Spleen (tissue), 11 donors: ENCODE measurements around the gene AP3S1. TPM values are rescaled to one million over a fixed set of nuclear protein-coding genes. Genes with fewer than 3 reads are reported as not detected.
"Not testable (repeated sequence)": the region's sequence is repeated elsewhere in the genome, so short reads cannot be mapped to it uniquely, and the experiment has no call there.

Source experiments
- DNase-seq: peaks from one replicate; pipeline ENCODE4 v3.0.0-alpha.2; 2020
- H3K27ac ChIP-seq, 8 donors: fragments of 200-600 bp; sonication (generic) in 7 of 8; 1 replicate in 4 of 8; 2 replicates in 4 of 8; pipeline versions ENCODE4 v1.5.0 to v1.8.0; 2016 to 2021; ENCODE audit warnings: inconsistent platforms in 4 of 8, mild to moderate bottlenecking in 4 of 8, moderate library complexity in 1 of 8
- H3K27me3 ChIP-seq, 7 donors: fragments of 200-600 bp; sonication (generic) in 6 of 7; replicated peaks in 1 of 7; 1 replicate in 4 of 7; 2 replicates in 3 of 7; pipeline versions ENCODE4 v1.5.0 to v1.8.0; 2016 to 2021; ENCODE audit warnings: inconsistent platforms in 3 of 7, mild to moderate bottlenecking in 1 of 7
- H3K36me3 ChIP-seq, 6 donors: fragments of 200-600 bp; sonication (generic) in 5 of 6; 1 replicate in 4 of 6; 2 replicates in 2 of 6; pipeline versions ENCODE4 v1.5.0 to v1.8.0; 2016 to 2021; ENCODE audit warnings: inconsistent platforms in 2 of 6
- H3K4me1 ChIP-seq, 6 donors: fragments of 200-600 bp; sonication (generic) in 5 of 6; 1 replicate in 3 of 6; 2 replicates in 3 of 6; pipeline versions ENCODE4 v1.5.0 to v1.8.0; 2016 to 2021; ENCODE audit warnings: inconsistent platforms in 3 of 6
- H3K4me3 ChIP-seq, 8 donors: fragments of 200-600 bp; sonication (generic) in 7 of 8; 1 replicate in 4 of 8; 2 replicates in 4 of 8; pipeline versions ENCODE4 v1.5.0 to v1.8.0; 2016 to 2021; ENCODE audit warnings: inconsistent platforms in 4 of 8, mild to moderate bottlenecking in 4 of 8, moderate library complexity in 2 of 8
- H3K9me3 ChIP-seq, 8 donors: fragments of 200-600 bp; sonication (generic) in 7 of 8; 1 replicate in 4 of 8; 2 replicates in 4 of 8; pipeline versions ENCODE4 v1.5.0 to v1.8.0; 2016 to 2021; ENCODE audit warnings: inconsistent platforms in 4 of 8
- CTCF ChIP-seq, 11 experiments: fragments of 200-600 bp in 7 of 11; fragments of 450-650 bp in 4 of 11; sonication (generic) in 4 of 11; IDR thresholded peaks in 8 of 11; conservative IDR thresholded peaks in 3 of 11; 1 replicate in 7 of 11; 2 replicates in 4 of 11; pipeline versions ENCODE4 v1.4.0 to v1.8.0; 2016 to 2021; ENCODE audit warnings: antibody characterized with exemption in 11 of 11, inconsistent platforms in 4 of 11, mild to moderate bottlenecking in 1 of 11
- POLR2A ChIP-seq, 3 donors: fragments of 450-650 bp; IDR thresholded peaks; one replicate each; pipeline ENCODE4 v1.5.1; 2017; ENCODE audit warnings: antibody characterized with exemption in 3 of 3, mild to moderate bottlenecking in 1 of 3
- POLR2AphosphoS5 ChIP-seq, 3 donors: sonication (generic); formaldehyde crosslinking; IDR thresholded peaks; one replicate each; pipeline ENCODE4 v1.5.1; 2017; ENCODE audit warnings: antibody characterized with exemption in 3 of 3
- WGBS, 5 donors: extraction: QIAGEN DNeasy Blood & Tissue Kit in 3 of 5; methylation state at CpG; one replicate each; pipeline versions ENCODE4 v1.1.5 to v1.1.7; 2013 to 2018; 5-methylcytosine and 5-hydroxymethylcytosine counted together
- intact Hi-C: fragments of 100-400 bp; cut with DNase I; formaldehyde crosslinking; loops from one replicate; pipeline ENCODE4 v1.15.0; 2023; ENCODE audit warnings: low total_unique reads
- polyA plus RNA-seq, 3 donors: library from polyadenylated mRNA; stranded (reverse); fragments of 200-250 nt; gene quantifications; one replicate each; pipeline ENCODE4 v1.2.1, GENCODE V29; 2013
- total RNA-seq, 7 donors: library from RNA; depleted of rRNA in 3 of 7; stranded (reverse); fragments of >200 nt in 3 of 7; fragmentation: NEBNext Ultra II Directional in 4 of 7; extraction: Animal tissue kit (Norgen Biotek cat#: 25700) in 4 of 7; gene quantifications; one replicate each; pipeline versions ENCODE4 v1.1.0 to v1.2.1, GENCODE V29; 2016 to 2021
- donor health status: healthy with polysubstance abuse.
- donor health status: DM: no; HTN: no; CAD: no; lungs with moderate emphysema.
- donor health status: DM: no; HTN: no; CAD: no.
- donor health status: Bipolar disorder and iron deficiency.
- donor health status: healthy.
- donor health status: DM: no; HTN: no; CAD: no.
- donor health status: DM: yes; HTN: yes; CAD: no.

Gene AP3S1
- total and polyA plus RNA-seq, 10 donors, result 42.0 to 190 (median 61.7) TPM

GRCh38 chr5:115884704-115885103 lies 43.0 kb downstream of the AP3S1 start:
- no peaks in the 10 kb centered on the region for H3K4me1 ChIP-seq
- TF ChIP-seq POLR2AphosphoS5 (IDR thresholded peaks at IDR 0.05) (no peak), POLR2A (IDR thresholded peaks at IDR 0.05) (no peak), CTCF (IDR thresholded peaks at IDR 0.05 in 8 of 11, conservative IDR thresholded peaks at IDR 0.05 in 3 of 11) (no peak)
- 90 to 98% (median 93%) methylated on average over 1 of the region's 1 CpG for WGBS, 5 donors
- intact Hi-C loops, result no loop called here
- H3K36me3 ChIP-seq, result peaks cover 0 to 31% (median 10%) of the 10 kb centered on the region in 6 donors
- no peak overlapping the region for H3K27ac ChIP-seq
- peaks cover 0 to 9% (median 0%) of the 10 kb centered on the region in 8 donors for H3K9me3 ChIP-seq
- H3K27me3 ChIP-seq, result no peaks in the 10 kb centered on the region
- no peak overlapping the region for H3K4me3 ChIP-seq
- DNase-seq, result no peak

- 78 to 91% (median 86%) methylated on average over 3 of the region's 3 CpGs for WGBS, 5 donors
- intact Hi-C loops, result not testable (repeated sequence)
Observed at GRCh38 chr5:115885208-115885607, 43.5 kb downstream of the AP3S1 start.

GRCh38 chr5:115888027-115888426 lies 46.3 kb downstream of the AP3S1 start:
- intact Hi-C loops, result no loop called here
- TF ChIP-seq POLR2AphosphoS5 (IDR thresholded peaks at IDR 0.05) (no peak), POLR2A (IDR thresholded peaks at IDR 0.05) (no peak), CTCF (IDR thresholded peaks at IDR 0.05 in 8 of 11, conservative IDR thresholded peaks at IDR 0.05 in 3 of 11) (no peak)
- DNase-seq, result no peak
- Histone ChIP-seq H3K4me1 (no peaks in the 10 kb centered on the region), H3K27ac (no peak overlapping the region), H3K36me3 (peaks cover 0 to 28% (median 2%) of the 10 kb centered on the region in 6 donors), H3K9me3 (no peaks in the 10 kb centered on the region), H3K4me3 (no peak overlapping the region), H3K27me3 (no peaks in the 10 kb centered on the region)
- WGBS, 5 donors, result 74 to 90% (median 83%) methylated on average over 1 of the region's 1 CpG

More at GRCh38 chr5:115885208-115885607, 43.5 kb downstream of the AP3S1 start:
- not testable (repeated sequence) for H3K4me1 ChIP-seq, H3K27me3 ChIP-seq, DNase-seq, H3K9me3 ChIP-seq, H3K4me3 ChIP-seq, H3K27ac ChIP-seq
- H3K36me3 ChIP-seq, result peaks cover 0 to 31% (median 10%) of the 10 kb centered on the region in 6 donors

GRCh38 chr5:115892021-115892420 lies 50.3 kb downstream of the AP3S1 start:
- TF ChIP-seq CTCF (IDR thresholded peaks at IDR 0.05 in 8 of 11, conservative IDR thresholded peaks at IDR 0.05 in 3 of 11), result no peak
- no peak for TF ChIP-seq POLR2A (IDR thresholded peaks at IDR 0.05)
- TF ChIP-seq POLR2AphosphoS5 (IDR thresholded peaks at IDR 0.05), result no peak
- no peak overlapping the region for H3K27ac ChIP-seq
- intact Hi-C loops, result no loop called here
- peaks cover 0 to 21% (median 6%) of the 10 kb centered on the region in 6 donors for H3K36me3 ChIP-seq
- H3K27me3 ChIP-seq, result no peaks in the 10 kb centered on the region
- WGBS, 5 donors, result 80 to 100% (median 86%) methylated on average over 1 of the region's 1 CpG
- no peak for DNase-seq
- no peaks in the 10 kb centered on the region for H3K4me1 ChIP-seq
- H3K4me3 ChIP-seq, result no peak overlapping the region
- no peaks in the 10 kb centered on the region for H3K9me3 ChIP-seq

- no peak overlapping the region for H3K4me3 ChIP-seq
- TF ChIP-seq CTCF (IDR thresholded peaks at IDR 0.05 in 8 of 11, conservative IDR thresholded peaks at IDR 0.05 in 3 of 11) (no peak), POLR2AphosphoS5 (IDR thresholded peaks at IDR 0.05) (no peak), POLR2A (IDR thresholded peaks at IDR 0.05) (no peak)
- no peaks in the 10 kb centered on the region for H3K27me3 ChIP-seq
- no peak for DNase-seq
- intact Hi-C loops, result no loop called here
- peaks cover 0 to 43% (median 6%) of the 10 kb centered on the region in 6 donors for H3K36me3 ChIP-seq
- H3K9me3 ChIP-seq, result no peaks in the 10 kb centered on the region
- no peak overlapping the region for H3K27ac ChIP-seq
- 93 to 98% (median 94%) methylated on average over 3 of the region's 3 CpGs for WGBS, 5 donors
- H3K4me1 ChIP-seq, result no peaks in the 10 kb centered on the region
Observed at GRCh38 chr5:115894342-115894741, 52.6 kb downstream of the AP3S1 start.
